Keratinocyte (primary cell): ENCODE measurements around the gene ZNF695. TPM values are rescaled to one million over a fixed set of nuclear protein-coding genes. Genes with fewer than 3 reads are reported as not detected.

Experiments used
- DNase-seq: peaks from one replicate; pipeline ENCODE4 v3.0.0-alpha.2; 2011; ENCODE audit warnings: low read depth, missing footprints, low spot score
- FAIRE-seq: peaks from 2 replicates; lab custom pipeline; 2011; peaks lifted over from hg19 to GRCh38; lab: Jason Lieb, UNC
- H2AFZ ChIP-seq: 2 replicates; pipeline ENCODE4 v1.6.0; 2012; ENCODE audit warnings: low read length, control low read depth, inconsistent platforms; ENCODE audit not compliant: control insufficient read depth
- H3K27ac ChIP-seq: 2 replicates; pipeline ENCODE4 v1.5.1; 2011; ENCODE audit warnings: low read length; ENCODE audit not compliant: control insufficient read depth, insufficient read depth
- H3K27me3 ChIP-seq: 3 replicates; pipeline ENCODE4 v1.6.0; 2011; ENCODE audit warnings: low read length; ENCODE audit not compliant: control insufficient read depth, insufficient read depth; ENCODE audit errors: extremely low read depth
- H3K36me3 ChIP-seq, 2 experiments: 2 replicates in 1 of 2; 3 replicates in 1 of 2; pipeline ENCODE4 v1.5.1; 2011; ENCODE audit warnings: low read length in 2 of 2, mild to moderate bottlenecking in 1 of 2; ENCODE audit not compliant: control insufficient read depth in 2 of 2, insufficient read depth in 2 of 2; ENCODE audit errors: extremely low read depth in 1 of 2
- H3K4me1 ChIP-seq: 3 replicates; pipeline ENCODE4 v1.5.1; 2011; ENCODE audit warnings: low read length; ENCODE audit not compliant: control insufficient read depth, insufficient read depth; ENCODE audit errors: extremely low read depth
- H3K4me2 ChIP-seq: 3 replicates; pipeline ENCODE4 v1.6.0; 2011; ENCODE audit warnings: low read depth, low read length; ENCODE audit not compliant: control insufficient read depth, insufficient read depth; ENCODE audit errors: extremely low read depth
- H3K4me3 ChIP-seq, 3 experiments: fragments of 200-600 bp in 1 of 3; sonication (generic) in 1 of 3; 2 replicates in 2 of 3; 3 replicates in 1 of 3; pipeline ENCODE4 v1.5.1; 2011 to 2016; ENCODE audit warnings: low read length in 3 of 3, mild to moderate bottlenecking in 3 of 3, control low read depth in 2 of 3, inconsistent platforms in 1 of 3, low read depth in 1 of 3, mixed read lengths in 1 of 3, mixed run types in 1 of 3, moderate library complexity in 1 of 3; ENCODE audit not compliant: control insufficient read depth in 2 of 3, insufficient read depth in 2 of 3; ENCODE audit errors: extremely low read depth in 1 of 3
- H3K79me2 ChIP-seq: 2 replicates; pipeline ENCODE4 v1.6.0; 2012; ENCODE audit warnings: low read length; ENCODE audit not compliant: control insufficient read depth, insufficient read depth
- H3K9ac ChIP-seq: 3 replicates; pipeline ENCODE4 v1.6.0; 2011; ENCODE audit warnings: low read length; ENCODE audit not compliant: control insufficient read depth, insufficient read depth; ENCODE audit errors: extremely low read depth
- H3K9me1 ChIP-seq: 3 replicates; pipeline ENCODE4 v1.6.0; 2011; ENCODE audit warnings: low read length; ENCODE audit not compliant: control insufficient read depth, insufficient read depth; ENCODE audit errors: extremely low read depth
- H3K9me3 ChIP-seq: 2 replicates; pipeline ENCODE4 v1.5.1; 2012; ENCODE audit warnings: low read depth, low read length; ENCODE audit not compliant: control insufficient read depth
- H4K20me1 ChIP-seq: 3 replicates; pipeline ENCODE4 v1.6.0; 2011; ENCODE audit warnings: low read length; ENCODE audit not compliant: control insufficient read depth, insufficient read depth; ENCODE audit errors: extremely low read depth
- EZH2 ChIP-seq: IDR thresholded peaks from one replicate; pipeline ENCODE4 v1.6.1; 2012; ENCODE audit warnings: inconsistent platforms, mild to moderate bottlenecking, low read length, moderate library complexity
- dilution Hi-C: fragments of 300-500 bp; cut with MboI; formaldehyde crosslinking; loops from one replicate; pipeline ENCODE4 v1.7.0; 2020; ENCODE audit warnings: low sequenced_read_pairs; ENCODE audit not compliant: extremely low pct_ligation_motif_present
- polyA plus RNA-seq, 5 experiments: library from polyadenylated mRNA; depleted of rRNA in 3 of 5; stranded (reverse) in 3 of 5; stranded (forward) in 1 of 5; unstranded in 1 of 5; fragments of >200 nt; gene quantifications; 1 replicate in 1 of 5; 2 replicates in 3 of 5; 3 replicates in 1 of 5; pipeline versions ENCODE4 v1.2.1 to v1.2.3, GENCODE V29; 2011 to 2012; ENCODE audit warnings: missing spikeins in 2 of 5, low read depth in 1 of 5, low replicate concordance in 1 of 5
- TF ChIP-seq, protein P1 (sequence below), 3 experiments: IDR thresholded peaks in 1 of 3; conservative IDR thresholded peaks in 1 of 3; optimal IDR thresholded peaks in 1 of 3; 2 replicates in 2 of 3; 3 replicates in 1 of 3; pipeline versions ENCODE3 to v1.5.1; 2011; ENCODE audit warnings: low read length in 3 of 3, mild to moderate bottlenecking in 3 of 3, moderate library complexity in 2 of 3, control low read depth in 1 of 3, inconsistent platforms in 1 of 3; ENCODE audit not compliant: insufficient read depth in 2 of 3; ENCODE audit errors: extremely low read depth in 1 of 3

The ZNF695 gene
- polyA plus RNA-seq, 1 donor (not counting 4 experiments of a cell fraction or from before 2014, with no cell fraction given): 0.89 TPM

- TF ChIP-seq, protein P1, sequence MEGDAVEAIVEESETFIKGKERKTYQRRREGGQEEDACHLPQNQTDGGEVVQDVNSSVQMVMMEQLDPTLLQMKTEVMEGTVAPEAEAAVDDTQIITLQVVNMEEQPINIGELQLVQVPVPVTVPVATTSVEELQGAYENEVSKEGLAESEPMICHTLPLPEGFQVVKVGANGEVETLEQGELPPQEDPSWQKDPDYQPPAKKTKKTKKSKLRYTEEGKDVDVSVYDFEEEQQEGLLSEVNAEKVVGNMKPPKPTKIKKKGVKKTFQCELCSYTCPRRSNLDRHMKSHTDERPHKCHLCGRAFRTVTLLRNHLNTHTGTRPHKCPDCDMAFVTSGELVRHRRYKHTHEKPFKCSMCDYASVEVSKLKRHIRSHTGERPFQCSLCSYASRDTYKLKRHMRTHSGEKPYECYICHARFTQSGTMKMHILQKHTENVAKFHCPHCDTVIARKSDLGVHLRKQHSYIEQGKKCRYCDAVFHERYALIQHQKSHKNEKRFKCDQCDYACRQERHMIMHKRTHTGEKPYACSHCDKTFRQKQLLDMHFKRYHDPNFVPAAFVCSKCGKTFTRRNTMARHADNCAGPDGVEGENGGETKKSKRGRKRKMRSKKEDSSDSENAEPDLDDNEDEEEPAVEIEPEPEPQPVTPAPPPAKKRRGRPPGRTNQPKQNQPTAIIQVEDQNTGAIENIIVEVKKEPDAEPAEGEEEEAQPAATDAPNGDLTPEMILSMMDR (optimal IDR thresholded peaks at IDR 0.05 in 1 of 3, IDR thresholded peaks at IDR 0.05 in 1 of 3, conservative IDR thresholded peaks at IDR 0.05 in 1 of 3; ENCODE audit: extremely low read depth in 1 of 3, insufficient read depth in 2 of 3, low read length in 3 of 3): no peak
- TF ChIP-seq EZH2: no peak
- Histone ChIP-seq H3K27ac (no peak overlapping the region), H3K79me2 (no peaks in the 10 kb centered on the region), H3K36me3 (no peaks in the 10 kb centered on the region), H3K4me1 (no peaks in the 10 kb centered on the region), H2AFZ (no peak overlapping the region), H3K27me3 (no peaks in the 10 kb centered on the region), H3K9me1 (no peaks in the 10 kb centered on the region), H3K9me3 (no peaks in the 10 kb centered on the region), H3K4me2 (no peak overlapping the region), H4K20me1 (no peaks in the 10 kb centered on the region), H3K9ac (no peak overlapping the region), H3K4me3 (no peak overlapping the region)
- DNase-seq (no peak), FAIRE-seq (no peak)
- dilution Hi-C loops: no loop called here
Measured at GRCh38 chr1:246978281-246978680, 29.6 kb downstream of the ZNF695 start.

DNA sequence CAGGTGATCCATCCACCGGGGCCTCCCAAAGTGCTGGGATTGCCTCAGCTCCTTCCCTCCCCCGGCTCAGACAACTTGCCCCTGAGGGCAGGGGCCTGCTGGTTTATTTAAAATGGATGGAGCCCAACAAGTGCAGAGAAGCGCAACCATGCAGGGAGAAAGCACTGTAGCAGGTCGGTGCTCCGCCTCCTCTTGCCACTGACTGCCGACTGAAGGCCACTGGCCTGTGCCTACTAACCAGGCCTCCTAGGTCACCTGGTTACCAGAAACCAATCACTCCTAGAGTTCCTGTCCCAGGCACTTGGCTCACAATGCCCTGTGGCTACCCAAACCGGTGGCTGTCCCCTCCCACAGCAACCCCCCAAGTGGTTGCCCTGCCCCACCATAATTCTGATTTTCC is 35.9 kb downstream of the ZNF695 start:
- FAIRE-seq (no peak), DNase-seq (no peak)
- no peaks in the 10 kb centered on the region for H3K79me2 ChIP-seq
- H4K20me1 ChIP-seq: no peaks in the 10 kb centered on the region
- H2AFZ ChIP-seq: no peak overlapping the region
- no peaks in the 10 kb centered on the region for H3K9me1 ChIP-seq
- no peak overlapping the region for H3K4me3 ChIP-seq
- H3K27ac ChIP-seq: no peak overlapping the region
- TF ChIP-seq, protein P1 (optimal IDR thresholded peaks at IDR 0.05 in 1 of 3, IDR thresholded peaks at IDR 0.05 in 1 of 3, conservative IDR thresholded peaks at IDR 0.05 in 1 of 3; ENCODE audit: extremely low read depth in 1 of 3, insufficient read depth in 2 of 3, low read length in 3 of 3): no peak
- no peak for TF ChIP-seq EZH2
- dilution Hi-C loops: no loop called here
- H3K27me3 ChIP-seq: no peaks in the 10 kb centered on the region
- H3K4me2 ChIP-seq: no peak overlapping the region
- no peaks in the 10 kb centered on the region for H3K9me3 ChIP-seq
- H3K36me3 ChIP-seq: no peaks in the 10 kb centered on the region
- H3K9ac ChIP-seq: no peak overlapping the region
- H3K4me1 ChIP-seq: no peaks in the 10 kb centered on the region
